GM19438 (cell line): ENCODE results near the gene SLX4IP.
A peak's percentile ranks its signal among the peaks of the same experiment; 100 is the strongest.
"Not testable (repeated sequence)": the region's sequence is repeated elsewhere in the genome, so short reads cannot be mapped to it uniquely, and the experiment has no call there.

ENCODE experiments used
- ATAC-seq: cut with Tn5 transposase; IDR thresholded peaks from one replicate; pipeline ENCODE4 v1.9.1; 2021; ENCODE audit warnings: low read depth; ENCODE audit not compliant: unreplicated experiment

The SLX4IP gene

GRCh38 chr20:10591946-10592521 is 156.9 kb downstream of the SLX4IP start:
- ATAC-seq: no peak

GRCh38 chr20:10594296-10594868 is 159.3 kb downstream of the SLX4IP start:
- no peak for ATAC-seq

GRCh38 chr20:10595266-10595665 is 160.2 kb downstream of the SLX4IP start:
- ATAC-seq: no peak

- no peak for ATAC-seq
Measured at GRCh38 chr20:10595985-10596384, 160.9 kb downstream of the SLX4IP start.

GRCh38 chr20:10596710-10597121 is 161.6 kb downstream of the SLX4IP start:
- no peak for ATAC-seq

GRCh38 chr20:10597637-10598036 is 162.5 kb downstream of the SLX4IP start:
- ATAC-seq: no peak

GRCh38 chr20:10602221-10602871 is 167.2 kb downstream of the SLX4IP start:
- no peak for ATAC-seq

GRCh38 chr20:10603378-10603777 is 168.3 kb downstream of the SLX4IP start:
- ATAC-seq: no peak

- no peak for ATAC-seq
Measured at GRCh38 chr20:10603971-10604864, 169.1 kb downstream of the SLX4IP start.

GRCh38 chr20:10604865-10605440 is 169.8 kb downstream of the SLX4IP start:
- no peak for ATAC-seq

- ATAC-seq: no peak
Measured at GRCh38 chr20:10605547-10606195, 170.6 kb downstream of the SLX4IP start.

GRCh38 chr20:10609276-10609675 is 174.2 kb downstream of the SLX4IP start:
- ATAC-seq: no peak

GRCh38 chr20:10609770-10610169 is 174.7 kb downstream of the SLX4IP start:
- no peak for ATAC-seq

- no peak for ATAC-seq
Measured at GRCh38 chr20:10610251-10610650, 175.1 kb downstream of the SLX4IP start.

- ATAC-seq: peak; percentile 75
Measured at GRCh38 chr20:10611357-10611756, 176.3 kb downstream of the SLX4IP start.

GRCh38 chr20:10613426-10613825 is 178.3 kb downstream of the SLX4IP start:
- not testable (repeated sequence) for ATAC-seq

- no peak for ATAC-seq
Measured at GRCh38 chr20:10613911-10614310, 178.8 kb downstream of the SLX4IP start.

GRCh38 chr20:10616212-10616611 is 181.1 kb downstream of the SLX4IP start:
- no peak for ATAC-seq

GRCh38 chr20:10617549-10618133 is 182.5 kb downstream of the SLX4IP start:
- ATAC-seq: not testable (repeated sequence)
